ENCODE measurements around the gene PYROXD2.

The PYROXD2 gene

DNA sequence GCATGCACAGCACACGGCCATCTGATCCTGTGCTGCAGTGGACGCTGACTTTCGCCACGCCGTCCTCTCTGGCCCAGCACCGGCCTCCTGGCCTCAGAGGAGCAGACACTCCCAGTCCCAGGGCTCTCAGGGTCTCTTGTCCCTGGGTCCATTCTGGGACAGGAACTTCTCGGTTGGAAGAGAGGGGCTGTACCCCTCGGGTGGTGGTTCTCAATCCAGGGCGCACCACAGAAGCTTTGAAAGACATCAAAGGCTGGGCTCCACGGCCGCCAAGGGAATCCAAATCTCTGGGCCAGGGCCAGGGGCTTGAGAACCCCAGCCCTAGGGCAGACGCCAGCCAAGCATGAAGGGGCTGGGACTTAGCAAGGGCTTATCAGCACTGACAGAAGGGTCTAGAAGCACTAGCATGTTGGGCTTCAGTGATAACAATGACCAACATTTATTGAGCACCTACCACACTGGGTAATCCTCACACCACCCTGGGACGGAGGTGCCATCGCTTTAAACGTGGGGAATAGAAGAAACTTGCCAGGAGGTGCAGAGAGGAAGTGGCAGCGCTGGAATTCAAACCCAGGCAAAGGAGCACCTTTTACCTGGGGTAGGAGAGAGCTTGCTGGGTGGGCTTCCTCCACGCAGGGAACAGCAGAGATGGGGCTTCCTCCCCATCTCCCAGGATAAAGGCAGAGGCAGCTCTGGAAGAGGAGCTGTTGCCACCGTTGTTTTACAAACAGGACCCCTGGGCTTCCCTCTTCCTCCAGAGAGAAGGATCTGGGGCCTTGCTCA lies 1.8 kb upstream of the PYROXD2 start:
- DNase-seq (ENCODE audit: low read depth, low spot score) = no peak

DNA sequence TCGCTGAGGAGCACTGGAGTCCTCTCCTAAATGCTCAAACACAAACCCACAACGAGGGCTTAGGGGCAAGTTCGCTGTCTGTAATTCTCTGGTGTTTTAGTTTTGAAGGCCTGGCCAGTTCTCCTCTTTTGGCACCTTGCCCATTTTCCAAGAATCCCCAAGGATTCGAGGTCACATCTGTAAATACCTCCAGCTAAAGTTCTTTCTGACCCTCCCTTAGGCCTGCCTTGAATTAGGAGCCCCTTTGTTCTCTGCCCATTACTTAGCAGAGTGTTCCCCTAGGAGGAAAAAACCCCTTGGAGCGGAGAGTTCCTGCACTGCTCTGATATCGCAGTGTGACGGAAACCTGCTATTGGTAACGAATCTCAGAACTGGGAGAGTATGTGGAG lies 743 bp upstream of the PYROXD2 start:
- DNase-seq (ENCODE audit: low read depth, low spot score) = no peak

DNA sequence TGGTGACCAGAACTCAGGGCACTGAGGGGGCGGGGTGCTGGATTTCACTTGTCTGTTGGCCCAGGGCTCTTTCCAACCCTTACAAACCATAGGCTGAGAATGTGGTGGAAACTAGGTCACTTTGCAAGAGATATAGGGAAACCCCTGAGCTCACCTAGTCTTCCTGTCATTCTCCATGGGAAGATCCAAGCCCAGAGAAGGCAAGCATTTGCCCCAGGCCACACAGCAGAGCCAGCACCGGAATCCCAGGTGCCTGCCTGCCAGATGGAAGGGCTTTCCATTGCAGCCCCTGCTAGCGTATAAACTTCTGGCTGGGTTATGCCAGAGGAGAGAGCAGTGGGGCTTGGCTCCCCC lies 427 bp downstream of the PYROXD2 start:
- DNase-seq (ENCODE audit: low read depth, low spot score) = no peak

DNA sequence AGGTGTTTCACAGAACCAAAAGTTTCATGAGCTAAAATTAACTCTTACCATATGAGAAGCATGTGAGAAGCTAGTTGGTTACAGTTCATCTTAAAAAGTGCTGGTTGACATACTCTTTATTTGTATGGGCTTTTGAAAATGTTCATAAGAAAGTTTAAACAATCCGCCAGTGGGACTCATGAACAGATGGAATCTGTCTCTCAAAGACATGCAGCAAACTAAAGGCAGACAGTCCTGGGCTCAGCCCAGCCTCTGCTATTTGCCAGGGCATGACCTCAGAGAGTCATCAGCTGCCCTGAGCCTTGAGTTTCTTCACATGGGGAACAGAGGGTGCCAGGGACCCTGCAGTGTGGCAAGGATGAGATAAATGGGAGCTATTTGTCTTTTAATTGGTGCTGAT lies 3.2 kb downstream of the PYROXD2 start:
- DNase-seq (ENCODE audit: low read depth, low spot score) = no peak

DNA sequence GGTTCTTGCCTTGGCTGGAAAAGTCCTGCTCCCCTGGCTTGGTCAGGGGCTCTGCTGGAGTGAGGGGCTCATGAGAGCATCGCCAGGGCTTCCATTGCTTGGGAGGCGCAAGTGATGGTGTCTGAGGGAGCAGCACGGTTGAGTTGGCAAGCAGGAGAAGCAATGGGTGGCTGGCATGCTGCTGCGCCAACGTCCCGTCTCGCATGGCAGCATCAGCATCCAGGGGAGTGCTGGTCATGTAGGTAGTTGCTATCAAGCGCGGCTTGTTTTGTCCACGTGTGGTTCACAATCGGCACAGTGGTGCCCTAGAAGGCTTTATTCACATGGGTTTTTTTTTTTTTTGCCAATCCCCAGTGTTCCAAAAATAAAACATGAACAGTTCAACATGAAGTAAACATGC lies 3.8 kb downstream of the PYROXD2 start:
- DNase-seq (ENCODE audit: low read depth, low spot score) = no peak

DNA sequence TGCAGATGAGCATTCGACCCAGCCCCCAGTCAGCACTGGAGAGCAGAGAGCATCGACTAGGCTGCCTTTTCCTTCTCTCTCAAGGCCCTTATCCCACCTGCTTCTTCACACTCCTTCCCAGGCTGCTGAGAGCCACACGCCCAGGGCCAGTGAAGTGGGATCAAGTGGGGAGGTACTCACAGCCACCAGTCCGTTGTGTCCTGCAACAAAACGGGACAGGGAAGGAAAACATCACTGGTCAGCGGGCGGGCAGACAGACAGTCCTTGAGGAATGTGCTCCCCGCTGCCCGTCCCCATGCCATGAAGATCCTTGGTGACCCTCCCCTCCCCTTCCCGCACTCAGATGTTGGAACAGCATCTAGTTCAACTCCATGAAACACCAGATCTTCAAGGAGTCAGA lies 4.2 kb downstream of the PYROXD2 start:
- no peak for DNase-seq (ENCODE audit: low read depth, low spot score)

DNA sequence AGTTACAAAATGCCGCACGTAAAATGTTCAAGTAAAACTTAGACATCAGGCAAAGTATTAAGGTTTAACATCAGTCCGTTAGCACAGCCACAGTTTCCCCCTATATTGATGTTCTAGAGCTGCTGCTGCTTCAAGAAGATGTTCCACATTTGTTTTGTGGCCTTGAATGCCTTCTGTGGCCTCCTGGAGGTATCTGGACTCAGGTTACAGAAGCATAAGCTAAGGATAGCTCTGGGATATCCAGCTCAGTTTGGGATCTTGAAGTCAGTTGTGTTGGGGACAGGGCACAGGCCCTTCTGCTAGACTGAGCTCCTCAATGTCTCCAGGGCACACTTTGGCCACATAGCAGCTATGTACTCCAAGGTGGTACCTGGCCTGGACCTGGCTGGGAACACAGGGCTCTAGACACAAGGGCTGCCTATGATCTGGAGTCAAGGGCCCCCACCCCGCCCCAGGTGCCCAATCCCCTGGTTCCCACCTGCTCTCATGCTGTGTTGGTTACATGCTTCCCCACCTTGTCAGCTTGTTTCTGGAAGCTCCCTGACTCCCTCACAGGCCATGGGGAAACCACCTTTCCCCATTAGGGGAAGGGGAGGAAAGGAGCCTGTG lies 4.7 kb downstream of the PYROXD2 start:
- no peak for DNase-seq (ENCODE audit: low read depth, low spot score)

DNA sequence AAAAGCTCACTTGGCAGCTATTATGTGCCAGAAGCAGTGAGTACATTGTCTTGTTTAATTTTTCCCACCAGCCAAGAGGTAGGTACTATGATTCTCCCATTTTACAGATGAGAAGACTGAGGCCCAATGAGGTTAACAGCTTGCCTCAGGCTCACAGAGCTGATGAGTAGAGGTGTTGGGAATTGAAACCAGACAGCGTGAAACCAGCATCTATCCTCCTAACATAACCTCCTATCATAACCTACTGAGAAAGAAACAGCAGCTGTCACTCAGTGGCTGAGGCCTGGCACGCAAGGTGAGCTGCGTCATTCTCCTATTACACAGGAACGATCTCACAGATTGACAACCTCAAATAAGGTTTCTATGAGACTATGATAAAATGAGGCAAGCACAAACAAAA lies 6.2 kb downstream of the PYROXD2 start:
- DNase-seq (ENCODE audit: low read depth, low spot score) = no peak

DNA sequence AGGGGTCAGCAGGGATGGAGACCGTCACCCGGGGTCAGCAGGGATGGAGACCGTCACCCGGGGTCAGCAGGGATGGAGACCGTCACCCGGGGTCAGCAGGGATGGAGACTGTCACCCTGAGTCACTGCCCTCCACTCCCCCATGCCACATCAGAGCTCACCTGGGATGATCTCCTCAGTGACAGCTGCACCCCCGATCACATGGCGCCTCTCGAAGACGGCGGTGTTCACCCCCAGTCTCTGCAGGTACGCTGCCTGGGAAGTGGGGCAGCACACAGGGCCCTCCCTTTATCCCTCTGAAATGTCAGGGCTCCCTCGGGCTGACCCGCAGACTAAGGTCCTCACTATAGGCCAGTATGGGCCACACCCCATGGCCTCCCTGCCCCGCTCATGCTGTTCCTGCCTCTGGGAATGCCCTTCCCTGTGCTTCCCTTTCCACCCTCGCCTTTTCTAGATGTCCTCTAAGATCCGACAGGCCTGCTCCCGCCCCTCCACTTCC lies 7.2 kb downstream of the PYROXD2 start:
- DNase-seq (ENCODE audit: low read depth, low spot score) = no peak

DNA sequence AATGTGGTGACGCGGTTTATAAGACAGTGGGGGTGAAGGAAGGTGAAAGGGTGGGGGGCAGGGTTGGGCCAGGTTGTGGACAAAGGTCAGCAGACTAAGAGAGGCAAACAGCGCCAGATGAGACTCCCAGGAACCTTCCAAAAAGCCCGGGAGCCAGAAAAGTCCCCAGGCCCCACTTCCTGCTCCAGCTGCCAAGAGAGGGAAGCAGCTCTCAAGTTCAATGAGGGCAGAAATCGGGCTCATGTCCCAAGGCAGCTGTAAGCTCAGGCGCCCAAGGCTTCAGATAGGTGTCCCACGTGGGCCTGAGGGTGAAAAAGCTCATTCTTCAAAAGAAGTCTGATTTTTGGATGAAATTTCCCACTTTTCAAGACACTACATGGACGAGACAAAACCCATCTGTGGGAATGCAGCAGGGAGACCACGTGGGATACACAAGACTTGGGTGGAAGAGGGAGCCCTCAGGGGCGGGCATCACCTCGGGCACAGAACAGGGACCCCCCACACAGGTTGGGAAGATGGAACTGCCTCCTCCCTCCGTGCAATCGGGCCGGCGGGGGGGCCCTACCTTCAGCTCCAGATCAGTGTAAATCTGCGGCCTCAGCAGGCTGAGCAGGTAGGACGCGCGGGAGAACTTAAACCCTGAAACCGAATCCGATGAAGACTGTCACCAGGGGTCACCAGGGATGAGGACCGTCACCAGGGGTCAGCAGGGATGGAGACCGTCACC lies 7.8 kb downstream of the PYROXD2 start:
- no peak for DNase-seq (ENCODE audit: low read depth, low spot score)

DNA sequence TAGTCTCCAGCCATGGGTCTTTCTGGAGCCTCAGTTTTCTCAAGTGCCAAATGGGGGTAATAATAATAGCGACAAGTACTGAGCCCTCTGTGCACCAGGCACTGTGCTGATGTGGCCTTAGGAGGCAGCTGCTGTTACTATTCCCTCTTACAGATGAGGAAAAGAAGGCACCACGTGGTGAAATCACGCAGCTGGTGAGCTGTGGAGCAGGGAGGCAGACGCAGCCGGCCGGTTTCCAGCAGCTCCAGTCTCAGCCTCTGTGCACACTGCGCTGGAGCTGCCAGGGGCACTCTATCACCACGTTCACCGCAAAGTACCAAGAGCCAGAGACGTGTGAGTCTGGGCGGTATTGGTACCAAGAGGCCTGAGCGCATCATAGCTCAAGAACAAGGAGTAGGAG lies 9.6 kb downstream of the PYROXD2 start:
- no peak for DNase-seq (ENCODE audit: low read depth, low spot score)

DNA sequence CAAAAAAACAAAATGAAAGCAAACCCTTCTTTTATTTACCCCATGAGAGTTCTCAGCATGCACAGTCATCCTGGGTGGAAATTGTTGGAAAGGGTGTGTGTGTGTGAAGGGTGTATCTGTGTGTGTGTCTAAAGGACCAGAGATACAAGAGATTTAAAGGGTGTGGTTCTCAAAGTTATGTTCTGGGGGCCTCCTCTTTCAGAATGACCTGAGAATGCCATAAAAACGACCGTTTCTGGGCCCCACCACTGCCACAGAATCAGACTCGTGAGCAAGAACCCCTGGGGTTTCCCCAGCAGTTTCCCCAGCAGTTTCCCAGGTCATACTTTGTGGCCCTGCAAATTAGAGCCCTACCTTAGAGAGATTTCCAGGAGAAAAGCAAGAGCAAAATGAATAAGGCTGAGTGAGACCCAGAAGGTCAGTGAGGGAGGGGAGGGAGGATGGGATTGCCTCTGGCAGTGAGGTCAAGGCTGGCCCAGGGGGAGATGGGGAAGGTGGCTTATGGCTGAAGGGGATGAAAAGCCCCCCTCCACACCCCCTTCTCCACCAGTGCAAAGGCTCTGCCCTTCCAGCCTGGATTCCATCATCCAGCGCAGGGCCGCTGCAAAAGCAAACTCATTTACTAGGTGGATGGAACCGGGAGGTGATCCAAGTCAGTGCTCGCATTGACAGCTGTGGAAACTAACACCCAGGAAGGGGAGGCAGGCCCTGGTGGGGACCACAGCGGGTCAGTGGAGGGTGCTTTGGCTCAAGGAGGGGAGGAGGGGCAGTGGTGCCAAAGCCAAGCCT lies 10.2 kb downstream of the PYROXD2 start:
- DNase-seq (ENCODE audit: low read depth, low spot score) = no peak

DNA sequence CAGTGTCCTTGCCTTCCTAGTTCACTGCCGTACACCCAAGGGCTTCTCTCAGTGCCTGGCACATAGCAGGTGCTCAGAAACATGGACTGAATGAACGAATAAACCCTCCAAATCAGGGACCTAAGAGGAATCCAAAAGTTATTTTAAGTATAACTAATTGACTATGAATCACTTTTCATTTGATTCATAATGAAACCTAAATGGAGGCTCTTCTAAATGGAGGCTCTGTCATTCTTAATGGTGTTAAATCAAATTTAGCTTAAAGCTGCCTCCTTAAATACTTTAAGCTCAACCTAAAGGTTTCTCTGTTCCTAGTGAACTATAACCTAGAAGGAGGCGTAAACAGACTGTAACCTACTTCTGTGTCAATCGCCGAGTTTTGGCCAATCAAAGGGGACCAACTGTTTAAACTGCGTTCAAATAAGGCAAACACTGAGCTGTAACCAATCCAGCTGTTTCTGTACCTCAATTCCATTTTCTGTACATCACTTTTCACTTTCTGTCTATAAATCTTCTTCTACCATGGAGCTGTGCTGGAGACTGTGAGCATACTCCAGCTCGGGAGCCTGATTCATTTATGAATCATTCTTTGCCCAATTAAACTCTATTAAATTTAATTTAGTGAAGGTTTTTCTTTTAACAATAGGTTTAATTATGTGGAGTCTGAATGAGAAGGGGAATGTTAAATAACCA lies 11.0 kb downstream of the PYROXD2 start:
- no peak for DNase-seq (ENCODE audit: low read depth, low spot score)

DNA sequence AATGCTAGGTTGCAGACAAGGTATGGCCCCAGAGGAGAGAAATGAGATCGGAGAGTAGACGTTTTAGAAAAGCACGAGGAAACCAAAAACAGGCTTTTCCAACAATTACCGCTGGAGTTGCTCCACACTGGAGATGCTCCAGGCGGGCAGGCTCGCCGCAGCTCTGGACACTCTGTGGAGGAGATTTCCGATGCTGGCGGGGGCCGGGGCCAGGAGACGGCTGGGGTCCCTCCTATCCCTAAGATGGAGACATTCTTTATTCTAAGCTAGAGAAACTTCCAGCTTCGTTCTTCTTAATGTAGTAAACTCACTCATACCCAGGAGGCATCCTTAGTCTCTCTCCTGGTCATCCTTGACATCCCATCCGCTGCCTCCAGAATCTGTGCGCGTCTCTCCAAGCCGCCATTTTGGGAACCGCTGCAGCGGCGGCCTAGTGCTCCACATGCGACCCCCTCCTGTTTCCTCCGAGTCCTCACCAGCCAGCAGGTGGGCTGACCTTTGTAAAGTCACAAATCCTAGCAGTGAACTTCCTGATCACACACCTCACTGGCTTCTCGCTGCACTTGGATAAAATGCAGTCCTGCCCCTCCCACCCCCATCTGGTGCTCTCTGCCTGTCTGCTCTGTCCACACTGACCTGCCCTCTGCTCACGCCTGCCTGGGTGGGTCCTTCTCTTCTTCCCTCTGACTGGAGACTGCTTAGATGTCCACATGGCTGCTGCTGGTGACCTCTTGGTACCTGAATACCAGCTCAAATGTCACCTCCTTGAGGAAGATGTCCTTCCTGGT lies 11.9 kb downstream of the PYROXD2 start:
- DNase-seq (ENCODE audit: low read depth, low spot score) = no peak

DNA sequence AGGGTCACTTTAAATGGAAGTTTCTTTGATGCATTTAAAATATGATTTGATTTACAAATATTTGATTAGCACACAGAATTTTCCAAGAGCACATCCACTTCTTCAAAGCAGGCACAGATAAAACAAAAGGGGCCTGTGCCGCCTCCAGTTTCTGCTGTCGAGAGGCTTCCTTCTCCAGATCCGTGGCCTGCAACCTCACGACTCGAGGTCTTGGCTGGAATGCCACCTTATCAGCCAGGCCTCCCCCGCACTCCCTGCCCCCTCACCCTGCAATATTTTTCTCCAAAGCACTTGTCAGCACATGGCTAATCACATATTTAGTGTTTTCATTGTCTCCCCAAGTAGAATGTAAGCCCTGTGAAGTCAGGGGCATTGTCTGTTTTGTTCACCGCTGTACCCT lies 12.5 kb downstream of the PYROXD2 start:
- no peak for DNase-seq (ENCODE audit: low read depth, low spot score)

DNA sequence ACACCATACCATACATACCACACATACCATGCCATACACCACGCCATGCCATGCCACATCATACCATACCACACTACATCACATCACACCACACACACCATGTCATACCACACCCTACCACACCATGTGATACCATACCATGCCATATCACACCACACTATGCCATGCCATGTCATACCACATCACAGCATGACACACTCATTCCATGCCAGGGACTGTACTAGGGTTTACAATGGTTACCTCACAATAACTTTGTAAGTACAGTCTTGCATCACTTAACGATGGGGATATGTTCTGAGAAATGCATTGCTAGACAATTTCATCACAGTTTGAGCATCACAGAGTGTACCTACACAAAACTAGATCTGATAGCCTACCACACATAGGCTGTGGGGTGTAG lies 14.5 kb downstream of the PYROXD2 start:
- DNase-seq (ENCODE audit: low read depth, low spot score) = no peak

DNA sequence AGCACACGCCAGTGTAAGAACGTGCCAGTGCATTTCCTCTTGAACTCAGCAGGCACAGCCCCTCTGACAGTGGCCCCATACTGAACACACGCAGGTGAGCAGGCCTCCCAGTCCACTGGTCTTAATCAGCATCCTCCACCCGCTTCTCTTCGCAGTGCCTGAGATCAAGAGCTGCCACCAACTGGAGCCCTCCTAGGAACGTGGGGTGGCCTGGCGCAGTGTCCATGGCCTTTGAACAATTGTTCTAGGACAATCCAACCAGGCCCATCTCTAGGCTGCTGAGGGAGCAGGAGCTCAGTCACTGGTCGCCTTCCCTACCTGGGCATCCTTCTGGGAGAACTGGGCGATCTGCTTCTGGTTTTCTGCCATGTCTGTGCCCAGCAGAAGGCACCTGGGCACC lies 15.2 kb downstream of the PYROXD2 start:
- no peak for DNase-seq (ENCODE audit: low read depth, low spot score)

DNA sequence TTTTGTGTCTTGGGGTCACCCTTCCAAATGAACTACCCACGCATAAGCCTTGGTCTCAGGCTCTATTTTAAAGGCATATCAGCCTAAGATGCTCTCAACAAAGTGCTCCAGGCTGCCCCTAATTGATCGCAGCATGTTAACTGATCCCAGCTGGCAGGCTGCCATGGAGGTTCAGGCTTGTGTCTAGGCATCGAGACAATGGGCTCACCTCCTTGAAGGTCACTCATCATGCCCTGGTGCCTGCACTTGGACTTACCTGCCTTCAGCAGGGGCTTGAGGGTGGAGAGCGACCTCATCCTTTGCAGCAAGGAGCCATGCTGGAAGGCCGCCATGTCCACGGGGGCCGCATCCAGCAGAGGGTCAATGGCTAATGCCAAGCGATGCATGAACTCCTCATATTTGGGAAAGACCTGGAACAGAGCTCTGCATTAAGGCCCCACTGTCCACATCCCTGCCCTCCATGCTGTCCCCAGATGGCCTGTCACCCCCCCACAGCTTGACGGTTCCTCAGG lies 17.8 kb downstream of the PYROXD2 start:
- DNase-seq (ENCODE audit: low read depth, low spot score) = no peak

DNA sequence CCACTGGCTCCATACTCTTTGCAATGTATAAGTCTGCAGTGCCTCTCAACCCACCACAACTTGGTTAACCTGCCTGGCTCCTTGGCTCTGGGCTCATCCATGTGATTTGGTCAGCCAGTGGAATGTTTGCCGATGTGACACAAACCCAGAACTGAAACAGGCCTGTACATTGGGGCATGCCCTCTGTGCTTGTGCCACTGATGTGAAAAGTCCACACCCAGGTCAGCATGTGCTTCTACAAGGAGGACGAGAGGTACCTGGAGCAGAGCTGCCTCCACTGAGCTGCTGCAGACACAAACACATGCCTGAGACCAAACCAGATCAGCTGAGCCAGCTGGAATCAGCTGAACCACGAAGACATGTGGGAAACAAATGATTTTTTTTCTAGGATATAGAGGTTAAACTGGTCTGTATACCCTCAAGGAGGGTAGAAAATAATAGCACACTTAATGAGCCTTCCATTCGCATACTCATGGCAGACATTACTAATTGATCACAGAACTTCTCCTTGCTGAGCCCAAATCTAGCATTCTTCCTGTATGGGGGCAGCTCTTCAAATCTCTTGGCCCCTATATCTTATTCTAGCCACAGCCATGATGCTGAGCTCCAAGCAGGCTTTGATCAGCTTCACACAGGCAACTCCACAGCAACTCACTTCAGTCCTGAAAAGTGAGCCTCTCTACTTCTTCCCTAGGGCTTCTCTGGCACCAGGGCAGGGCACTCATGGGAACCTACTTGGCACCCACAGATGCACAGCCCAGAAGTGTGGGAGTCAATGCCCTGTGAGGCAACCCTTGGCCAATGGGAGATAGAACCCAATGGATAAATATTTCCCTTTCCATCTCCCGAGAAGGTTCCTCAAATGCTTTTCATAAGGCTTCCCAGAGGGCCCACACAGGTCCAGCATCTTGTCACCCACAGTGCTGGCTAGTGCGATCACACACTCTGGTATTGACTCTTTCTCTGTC lies 18.6 kb downstream of the PYROXD2 start:
- no peak for DNase-seq (ENCODE audit: low read depth, low spot score)

Data from activated naive CD8-positive, alpha-beta T cell treated with anti-CD3 and anti-CD28 coated beads, Interleukin-2, amount 50 U/mL, for 16 hours (primary cell).